ENCODE data around the gene ELL2.
"Not testable (repeated sequence)": the region's sequence is repeated elsewhere in the genome, so short reads cannot be mapped to it uniquely, and the experiment has no call there.

Gene ELL2

GRCh38 chr5:95930141-95930930 lies 31.3 kb downstream of the ELL2 start:
- DNase-seq (ENCODE audit: low read depth): no peak

- DNase-seq (ENCODE audit: low read depth): no peak
Measured at GRCh38 chr5:95928724-95929253, 32.9 kb downstream of the ELL2 start.

GRCh38 chr5:95927927-95928723 lies 33.5 kb downstream of the ELL2 start:
- DNase-seq (ENCODE audit: low read depth): no peak

GRCh38 chr5:95927300-95927699 lies 34.4 kb downstream of the ELL2 start:
- not testable (repeated sequence) for DNase-seq (ENCODE audit: low read depth)

DNA sequence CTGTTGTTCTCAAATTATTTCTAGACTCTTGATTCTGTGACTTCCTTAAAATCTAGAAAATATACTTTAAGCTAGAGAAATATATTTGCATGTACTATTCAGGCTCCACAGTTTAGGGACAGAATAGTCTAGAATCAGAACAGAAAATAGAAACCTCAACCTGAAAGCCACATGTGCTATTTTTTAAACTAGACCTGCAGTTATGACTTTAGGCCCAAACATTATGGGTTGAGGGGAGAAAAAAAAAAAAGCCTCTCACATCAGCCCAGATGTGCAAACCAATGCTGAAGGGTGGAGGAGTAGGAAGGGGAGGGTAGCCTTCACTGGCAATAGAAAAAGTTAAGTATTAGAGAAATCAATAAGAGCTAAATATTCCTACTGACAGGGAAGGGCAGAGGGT lies 35.7 kb downstream of the ELL2 start:
- no peak for DNase-seq (ENCODE audit: low read depth)

- DNase-seq (ENCODE audit: low read depth): no peak
Measured at GRCh38 chr5:95925378-95925744, 36.3 kb downstream of the ELL2 start.

DNA sequence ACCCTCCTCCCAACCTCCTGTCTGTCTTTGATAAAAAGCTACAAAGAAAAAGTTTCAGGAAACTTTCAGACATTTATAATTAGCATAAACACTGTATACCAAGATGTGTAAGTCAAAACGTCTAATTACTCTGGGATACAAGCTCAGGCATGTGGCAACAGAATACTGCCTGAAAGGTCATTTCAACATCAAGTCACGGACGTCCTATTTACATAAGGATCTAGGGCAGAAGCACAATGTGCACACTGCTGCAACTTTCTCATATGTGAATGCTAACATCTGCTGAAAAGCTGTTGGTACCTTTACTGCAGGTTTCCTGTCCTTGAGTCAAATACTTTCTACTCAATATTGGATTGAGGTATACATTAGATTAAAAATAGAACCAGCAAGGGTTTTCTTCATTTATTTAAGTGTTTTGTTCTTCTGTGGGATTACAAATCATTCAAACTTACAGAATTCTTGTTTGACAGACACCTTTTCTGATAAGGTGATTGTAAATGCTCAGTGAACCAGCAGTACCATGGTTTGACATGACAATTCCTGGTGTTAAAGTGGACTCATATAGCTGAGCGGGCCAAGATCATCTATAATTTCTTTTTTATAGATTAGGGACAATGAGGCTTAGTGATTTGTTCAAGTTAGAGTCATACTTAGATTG lies 36.8 kb downstream of the ELL2 start:
- DNase-seq (ENCODE audit: low read depth): peak; percentile 29

GRCh38 chr5:95923918-95924544 lies 37.6 kb downstream of the ELL2 start:
- no peak for DNase-seq (ENCODE audit: low read depth)

- DNase-seq (ENCODE audit: low read depth): no peak
Measured at GRCh38 chr5:95922798-95923197, 38.9 kb downstream of the ELL2 start.

- DNase-seq (ENCODE audit: low read depth): no peak
Measured at GRCh38 chr5:95921501-95921900, 40.1 kb downstream of the ELL2 start.

DNA sequence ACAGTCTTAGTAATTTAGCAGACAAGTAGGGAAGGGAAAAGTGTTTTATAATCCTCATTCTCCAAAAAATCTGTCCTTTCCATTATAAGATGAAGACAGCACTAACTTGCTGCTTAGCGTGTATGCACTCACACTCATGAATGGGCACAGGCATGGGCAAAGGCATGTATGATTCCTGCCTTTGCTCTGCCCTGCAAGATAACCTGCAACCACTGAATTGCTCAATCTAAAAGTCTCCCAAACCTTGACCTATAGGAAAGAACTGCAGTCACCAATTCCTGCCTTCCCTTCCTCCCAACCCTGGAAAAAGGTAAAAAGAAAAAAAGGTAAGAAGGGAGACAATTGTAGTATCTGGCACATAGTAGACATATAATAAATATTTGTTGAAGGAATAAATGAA lies 40.8 kb downstream of the ELL2 start:
- no peak for DNase-seq (ENCODE audit: low read depth)

DNA sequence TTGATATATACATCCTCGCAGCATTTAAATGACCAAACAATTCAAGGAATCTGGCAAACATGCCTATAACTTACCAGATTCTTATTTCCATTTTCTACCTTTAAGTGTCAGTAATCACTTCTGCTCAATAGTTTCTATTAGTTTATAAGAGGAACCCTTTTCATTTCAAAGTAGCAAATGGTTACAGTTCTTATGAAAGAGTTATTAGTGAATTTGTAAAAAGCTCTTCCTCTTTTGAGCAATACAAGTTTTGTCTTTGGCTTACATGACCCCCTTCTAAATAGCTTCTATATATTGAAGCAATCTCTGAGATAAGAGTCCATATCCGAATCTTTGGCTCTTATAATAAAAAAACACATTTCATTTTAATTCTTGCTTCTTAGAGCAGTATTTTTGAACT lies 42.0 kb downstream of the ELL2 start:
- DNase-seq (ENCODE audit: low read depth): no peak

- DNase-seq (ENCODE audit: low read depth): no peak
Measured at GRCh38 chr5:95918421-95919006, 43.1 kb downstream of the ELL2 start.

DNA sequence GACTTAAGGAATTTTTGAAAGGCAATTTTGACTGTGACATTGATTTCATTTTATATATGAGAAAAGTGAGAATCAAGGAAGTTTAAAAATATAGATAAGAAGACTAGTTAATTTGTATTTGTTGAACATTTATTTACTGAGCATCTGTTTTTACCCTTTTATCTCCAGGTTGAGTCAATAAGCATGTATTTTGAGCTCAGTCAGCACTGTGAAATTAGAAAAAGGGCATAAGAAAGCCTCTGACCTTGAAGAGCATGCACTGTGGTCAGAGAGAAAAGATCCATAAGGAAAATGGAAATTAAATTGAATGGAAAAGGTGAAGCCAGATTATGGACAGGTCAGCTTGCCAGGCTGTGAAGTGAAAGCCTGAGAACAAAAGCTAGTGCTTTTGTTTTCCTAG lies 44.4 kb downstream of the ELL2 start:
- DNase-seq (ENCODE audit: low read depth): no peak

- no peak for DNase-seq (ENCODE audit: low read depth)
Measured at GRCh38 chr5:95916687-95917085, 45.0 kb downstream of the ELL2 start.

GRCh38 chr5:95915999-95916686 lies 45.5 kb downstream of the ELL2 start:
- no peak for DNase-seq (ENCODE audit: low read depth)

- DNase-seq (ENCODE audit: low read depth): no peak
Measured at GRCh38 chr5:95913663-95914062, 48.0 kb downstream of the ELL2 start.

GRCh38 chr5:95912029-95912428 lies 49.6 kb downstream of the ELL2 start:
- no peak for DNase-seq (ENCODE audit: low read depth)

- no peak for DNase-seq (ENCODE audit: low read depth)
Measured at GRCh38 chr5:95910521-95910920, 51.1 kb downstream of the ELL2 start.

DNA sequence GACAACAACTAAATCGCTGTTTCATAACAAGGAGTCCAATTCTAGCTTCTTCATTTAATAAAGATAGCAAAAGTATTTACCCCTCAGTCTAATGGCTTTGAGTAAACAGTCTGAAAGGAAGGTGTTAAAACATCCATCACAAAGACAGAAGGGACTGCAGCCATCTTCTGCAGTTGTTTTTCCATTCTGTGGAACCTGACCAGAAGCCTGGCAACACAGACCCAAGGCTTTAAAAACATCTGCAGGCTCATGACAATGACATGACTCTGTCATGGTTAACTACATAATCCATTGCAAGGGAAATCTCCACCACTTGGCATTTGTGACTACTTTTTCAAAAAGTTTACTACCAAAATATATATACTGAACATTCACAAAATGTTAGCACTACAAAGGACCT lies 51.9 kb downstream of the ELL2 start:
- no peak for DNase-seq (ENCODE audit: low read depth)

DNA sequence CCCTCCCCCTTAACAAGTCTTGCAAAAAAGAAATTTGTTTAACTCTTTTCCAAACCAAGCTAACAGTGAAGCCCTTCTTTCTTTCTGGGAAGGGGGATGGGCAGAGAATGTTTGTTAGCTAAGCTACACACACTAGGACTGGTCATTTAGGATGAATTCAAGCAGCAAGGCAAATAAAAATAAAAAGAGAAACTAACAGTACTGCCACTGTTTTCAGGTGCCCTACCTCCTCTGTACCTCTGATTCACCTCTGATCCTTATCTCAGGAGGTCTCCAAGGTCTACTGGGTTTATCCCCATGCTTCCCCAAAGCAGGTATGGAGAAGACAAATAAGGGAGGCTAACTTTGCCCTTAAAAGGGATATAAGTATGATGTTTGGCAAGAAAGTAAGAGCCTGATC lies 52.9 kb downstream of the ELL2 start:
- DNase-seq (ENCODE audit: low read depth): no peak
